B cell (primary cell): ENCODE data around the gene SMG7. TPM values are rescaled to one million over a fixed set of nuclear protein-coding genes. Genes with fewer than 3 reads are reported as not detected.

Source experiments
- ATAC-seq: fragments of 200-7000 bp; cut with Tn5 transposase; one replicate; pipeline ENCODE4 v1.10.0; 2021; ENCODE audit warnings: low read depth, mild to moderate bottlenecking, moderate number of reproducible peaks, moderate library complexity
- CTCF ChIA-PET: fragments of 350-600 bp; sonication (Branson Sonifier 250); formaldehyde crosslinking; loops from one replicate; lab custom pipeline; 2021; ENCODE audit warnings: antibody characterized with exemption, inconsistent platforms; lab: Charles Lee
- POLR2A ChIA-PET: fragments of 350-600 bp; sonication (Branson Sonifier 250); formaldehyde crosslinking; loops from one replicate; lab custom pipeline; 2021; ENCODE audit warnings: antibody characterized with exemption; lab: Charles Lee
- DNase-seq: peaks from one replicate; pipeline ENCODE4 v3.0.0; 2013
- H2AFZ ChIP-seq: 2 replicates; pipeline ENCODE4 v1.6.1; 2012; ENCODE audit warnings: mild to moderate bottlenecking, low read depth, low read length; ENCODE audit not compliant: insufficient read depth, poor library complexity, severe bottlenecking
- H3K27ac ChIP-seq, 2 donors: 1 replicate in 1 of 2; 2 replicates in 1 of 2; pipeline ENCODE4 v1.5.1; 2012 to 2013; ENCODE audit warnings: low read length in 2 of 2, mild to moderate bottlenecking in 2 of 2, moderate library complexity in 1 of 2
- H3K27me3 ChIP-seq, 4 experiments: fragments of 200-600 bp in 1 of 4; sonication (generic) in 1 of 4; replicated peaks in 1 of 4; 1 replicate in 2 of 4; 2 replicates in 2 of 4; pipeline versions ENCODE4 v1.6.1 to v1.7.0; 2013 to 2016; ENCODE audit warnings: low read length in 3 of 4, mild to moderate bottlenecking in 2 of 4, mixed read lengths in 1 of 4, moderate library complexity in 1 of 4; ENCODE audit not compliant: insufficient read depth in 4 of 4, control insufficient read depth in 3 of 4; ENCODE audit errors: control extremely low read depth in 1 of 4
- H3K36me3 ChIP-seq, 2 experiments: replicated peaks in 1 of 2; 1 replicate in 1 of 2; 2 replicates in 1 of 2; pipeline versions ENCODE4 v1.6.1 to v1.7.1; 2013; ENCODE audit warnings: low read length in 1 of 2; ENCODE audit not compliant: insufficient read depth in 2 of 2, control insufficient read depth in 1 of 2; ENCODE audit errors: control extremely low read depth in 1 of 2, extremely low read depth in 1 of 2
- H3K4me1 ChIP-seq, 2 donors: fragments of 200-600 bp in 1 of 2; sonication (generic) in 1 of 2; 1 replicate in 1 of 2; 2 replicates in 1 of 2; pipeline versions ENCODE4 v1.5.1 to v1.6.1; 2013 to 2017; ENCODE audit warnings: low read length in 2 of 2; ENCODE audit not compliant: control insufficient read depth in 2 of 2, insufficient read depth in 2 of 2
- H3K4me2 ChIP-seq: replicated peaks from 2 replicates; pipeline ENCODE3; 2012; ENCODE audit warnings: mild to moderate bottlenecking, low read depth, low read length; ENCODE audit not compliant: poor library complexity, severe bottlenecking
- H3K4me3 ChIP-seq, 5 experiments: fragments of 200-600 bp in 1 of 5; sonication (generic) in 1 of 5; 1 replicate in 3 of 5; 2 replicates in 2 of 5; pipeline versions ENCODE4 v1.5.1 to v1.7.0; 2011 to 2016; ENCODE audit warnings: low read length in 4 of 5, mild to moderate bottlenecking in 4 of 5, low read depth in 2 of 5, control low read depth in 1 of 5, moderate library complexity in 1 of 5; ENCODE audit not compliant: insufficient read depth in 1 of 5; ENCODE audit errors: control extremely low read depth in 1 of 5, extremely low read depth in 1 of 5
- H3K79me2 ChIP-seq: fragments of 200-600 bp; sonication (generic); one replicate; pipeline ENCODE4 v1.6.0; 2016; ENCODE audit warnings: low read length; ENCODE audit not compliant: control insufficient read depth, insufficient read depth
- H3K9ac ChIP-seq: fragments of 200-600 bp; sonication (generic); 2 replicates; pipeline ENCODE4 v1.6.1; 2017; ENCODE audit warnings: mild to moderate bottlenecking, low read length, moderate library complexity
- H3K9me3 ChIP-seq, 3 donors: one replicate each; pipeline versions ENCODE4 v1.6.1 to v1.7.1; 2013; ENCODE audit warnings: low read length in 2 of 3; ENCODE audit not compliant: control insufficient read depth in 2 of 3, insufficient read depth in 1 of 3; ENCODE audit errors: control extremely low read depth in 1 of 3
- H4K20me1 ChIP-seq: 2 replicates; pipeline ENCODE4 v1.6.0; 2012; ENCODE audit warnings: mild to moderate bottlenecking, low read length; ENCODE audit not compliant: insufficient read depth, control insufficient read depth, poor library complexity, severe bottlenecking
- H3K27ac Mint-ChIP-seq: one replicate; pipeline ENCODE4 v1.8.0; 2021; ENCODE audit warnings: mixed read lengths
- H3K27me3 Mint-ChIP-seq: one replicate; pipeline ENCODE4 v1.8.0; 2021; ENCODE audit warnings: mixed read lengths
- H3K4me1 Mint-ChIP-seq: one replicate; pipeline ENCODE4 v1.8.0; 2021; ENCODE audit warnings: mixed read lengths
- H3K4me3 Mint-ChIP-seq: one replicate; pipeline ENCODE4 v1.8.0; 2021; ENCODE audit warnings: mixed read lengths
- H3K9me3 Mint-ChIP-seq: one replicate; pipeline ENCODE4 v1.8.0; 2022; ENCODE audit warnings: mixed read lengths; ENCODE audit not compliant: insufficient read depth
- EZH2 ChIP-seq: IDR thresholded peaks from 2 replicates; pipeline ENCODE4 v1.6.1; 2012; ENCODE audit warnings: borderline replicate concordance, low read depth, mild to moderate bottlenecking, moderate library complexity, low read length; ENCODE audit not compliant: insufficient read depth, poor library complexity, severe bottlenecking
- WGBS: methylation state at CpG from one replicate; pipeline ENCODE4 v1.1.5; 2013; ENCODE audit warnings: missing lambda C conversion rate; ENCODE audit not compliant: insufficient coverage; 5-methylcytosine and 5-hydroxymethylcytosine counted together
- intact Hi-C: fragments of 100-400 bp; cut with micrococcal nuclease; formaldehyde crosslinking; loops from one replicate; pipeline ENCODE4 v1.10.0; 2022
- polyA plus RNA-seq: library from polyadenylated mRNA; depleted of rRNA; stranded (reverse); fragments of >200 nt; gene quantifications from 2 replicates; pipeline ENCODE4 v1.2.3, GENCODE V29; 2012
- total RNA-seq, 2 donors: library from RNA; stranded (reverse); fragments of 120-200 nt in 1 of 2; gene quantifications; 1 replicate in 1 of 2; 2 replicates in 1 of 2; pipeline versions ENCODE4 v1.2.3 to v1.2.4, GENCODE V29; 2013 to 2022
- TF ChIP-seq, protein P1 (sequence below): fragments of 200-600 bp; IDR thresholded peaks from one replicate; pipeline ENCODE4 v1.8.0; 2022; ENCODE audit warnings: antibody characterized with exemption, mild to moderate bottlenecking

Gene SMG7
- total and polyA plus RNA-seq, 2 donors (not counting 1 experiment from before 2014, with no cell fraction given) = 20.8 to 73.3 TPM

DNA sequence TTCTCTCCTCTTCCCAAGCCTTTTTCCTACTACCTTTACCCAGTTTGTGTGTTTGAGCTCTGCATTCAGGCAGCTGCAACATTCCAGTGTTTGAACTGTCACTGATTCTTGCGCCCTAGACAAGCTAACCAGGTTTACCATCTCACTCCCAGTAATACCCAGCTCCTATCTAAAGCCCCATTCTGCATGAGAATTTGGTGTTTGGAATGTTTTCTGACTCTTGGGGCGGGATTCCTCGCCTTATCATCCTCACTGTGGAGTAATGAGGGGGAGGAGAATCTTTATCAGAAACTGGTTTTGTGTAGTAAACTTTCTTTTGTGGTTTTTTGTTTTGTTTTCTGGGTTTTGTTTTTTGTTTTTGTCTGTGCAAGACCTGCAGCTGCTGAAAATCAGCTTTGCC, 81.5 kb downstream of the SMG7 start:
- Histone ChIP-seq H3K4me1 (peaks cover 9 to 12% of the 10 kb centered on the region in 2 donors), H2AFZ (no peak overlapping the region), H3K4me2 (no peak overlapping the region), H3K9ac (no peak overlapping the region), H3K9me3 (no peaks in the 10 kb centered on the region), H4K20me1 (no peaks in the 10 kb centered on the region), H3K4me3 (no peak overlapping the region), H3K27me3 (no peaks in the 10 kb centered on the region), H3K27ac (peak overlapping the region in 1 of 2 donors; percentile 10), H3K36me3 (peaks cover 13 to 59% of the 10 kb centered on the region in 2 experiments), H3K79me2 (no peaks in the 10 kb centered on the region)
- Mint-ChIP-seq H3K4me1 (peaks cover 20% of the 10 kb centered on the region), H3K27ac (no peak overlapping the region), H3K4me3 (no peak overlapping the region), H3K27me3 (no peaks in the 10 kb centered on the region), H3K9me3 (no peaks in the 10 kb centered on the region)
- ChIA-PET CTCF (interaction anchor here (1.0 to 2.6 kb wide), 5 partner anchors 37 to 91 kb away, joined by 3 to 11 read pairs (median 4); no protein-coding TSS in a partner anchor), POLR2A (interaction anchor here (0.6 to 0.7 kb wide), 2 partner anchors 26 to 440 kb away, joined by 3 read pairs; no protein-coding TSS in a partner anchor)
- TF ChIP-seq, protein P1, sequence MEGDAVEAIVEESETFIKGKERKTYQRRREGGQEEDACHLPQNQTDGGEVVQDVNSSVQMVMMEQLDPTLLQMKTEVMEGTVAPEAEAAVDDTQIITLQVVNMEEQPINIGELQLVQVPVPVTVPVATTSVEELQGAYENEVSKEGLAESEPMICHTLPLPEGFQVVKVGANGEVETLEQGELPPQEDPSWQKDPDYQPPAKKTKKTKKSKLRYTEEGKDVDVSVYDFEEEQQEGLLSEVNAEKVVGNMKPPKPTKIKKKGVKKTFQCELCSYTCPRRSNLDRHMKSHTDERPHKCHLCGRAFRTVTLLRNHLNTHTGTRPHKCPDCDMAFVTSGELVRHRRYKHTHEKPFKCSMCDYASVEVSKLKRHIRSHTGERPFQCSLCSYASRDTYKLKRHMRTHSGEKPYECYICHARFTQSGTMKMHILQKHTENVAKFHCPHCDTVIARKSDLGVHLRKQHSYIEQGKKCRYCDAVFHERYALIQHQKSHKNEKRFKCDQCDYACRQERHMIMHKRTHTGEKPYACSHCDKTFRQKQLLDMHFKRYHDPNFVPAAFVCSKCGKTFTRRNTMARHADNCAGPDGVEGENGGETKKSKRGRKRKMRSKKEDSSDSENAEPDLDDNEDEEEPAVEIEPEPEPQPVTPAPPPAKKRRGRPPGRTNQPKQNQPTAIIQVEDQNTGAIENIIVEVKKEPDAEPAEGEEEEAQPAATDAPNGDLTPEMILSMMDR = no peak
- intact Hi-C loops = loop anchor here (2.0 kb wide), 1 partner anchor 37 kb away; the partner anchor contains the start of gene NCF2
- DNase-seq = no peak
- 80% methylated on average over 1 of the region's 3 CpGs for WGBS
- no peak for ATAC-seq

DNA sequence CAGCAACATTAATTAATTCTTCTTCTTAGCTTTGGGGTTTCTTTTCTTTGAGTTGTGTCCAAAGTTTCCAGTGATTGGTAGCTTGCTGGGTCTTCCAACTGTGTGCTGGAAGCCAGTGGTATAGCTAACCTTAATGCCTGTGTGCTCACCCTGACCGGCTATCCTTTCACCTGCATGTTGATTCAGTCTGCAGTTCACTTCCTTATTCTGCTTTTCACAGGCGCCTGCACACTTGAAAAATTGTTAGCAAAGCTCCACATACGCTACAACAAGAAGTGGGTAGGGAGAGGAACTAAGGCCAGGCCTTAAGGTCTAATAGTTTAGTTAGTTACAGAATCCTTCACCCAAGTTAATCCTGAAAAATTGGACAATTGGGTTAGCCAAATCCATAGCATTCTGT, 82.3 kb downstream of the SMG7 start:
- 0% methylated on average over 1 of the region's 3 CpGs for WGBS
- H2AFZ ChIP-seq = no peak overlapping the region
- peak overlapping the region in 1 of 2 donors; percentile 44 for H3K27ac ChIP-seq
- Mint-ChIP-seq H3K4me3 (no peak overlapping the region), H3K4me1 (peaks cover 20% of the 10 kb centered on the region), H3K27ac (peak overlapping the region; percentile 42), H3K9me3 (no peaks in the 10 kb centered on the region), H3K27me3 (no peaks in the 10 kb centered on the region)
- H3K79me2 ChIP-seq = no peaks in the 10 kb centered on the region
- no peaks in the 10 kb centered on the region for H4K20me1 ChIP-seq
- H3K4me2 ChIP-seq = peak overlapping the region; percentile 4
- POLR2A ChIA-PET = interaction anchor here (1.1 kb wide), 1 partner anchor 36 kb away, joined by 3 read pairs; the partner anchor contains the start of gene NCF2
- no peak for TF ChIP-seq EZH2
- TF ChIP-seq, protein P1 = no peak
- ATAC-seq (peak; percentile 86), DNase-seq (peak; percentile 44)
- H3K4me3 ChIP-seq = no peak overlapping the region
- intact Hi-C loops = loop anchor here (2.0 kb wide), 1 partner anchor 36 kb away; the partner anchor contains the start of gene NCF2
- H3K9me3 ChIP-seq = no peaks in the 10 kb centered on the region
- peak overlapping the region; percentile 2 for H3K9ac ChIP-seq
- no peaks in the 10 kb centered on the region for H3K27me3 ChIP-seq
- CTCF ChIA-PET = interaction anchor here (0.6 to 2.6 kb wide), 11 partner anchors 15 to 361 kb away, joined by 3 to 11 read pairs (median 3); partner anchors contain the start of gene NCF2
- peaks cover 9 to 12% of the 10 kb centered on the region in 2 donors for H3K4me1 ChIP-seq
- H3K36me3 ChIP-seq = peaks cover 10 to 56% of the 10 kb centered on the region in 2 experiments
